ENCODE results near the gene KCNN2.

- no peak for TF ChIP-seq CTCF (conservative IDR thresholded peaks at IDR 0.05)
- TF ChIP-seq EZH2 (IDR thresholded peaks at IDR 0.05; ENCODE audit: low read depth): no peak
Measured at GRCh38 chr5:114346181-114346580, 15.7 kb upstream of the KCNN2 start.

Measured in PC-9 (cell line).